CMK (cell line): ENCODE measurements around the gene REC8.

Source experiments
- DNase-seq: peaks from one replicate; pipeline ENCODE4 v3.0.0-alpha.2; 2010; ENCODE audit warnings: low read depth

REC8 gene, protein sequence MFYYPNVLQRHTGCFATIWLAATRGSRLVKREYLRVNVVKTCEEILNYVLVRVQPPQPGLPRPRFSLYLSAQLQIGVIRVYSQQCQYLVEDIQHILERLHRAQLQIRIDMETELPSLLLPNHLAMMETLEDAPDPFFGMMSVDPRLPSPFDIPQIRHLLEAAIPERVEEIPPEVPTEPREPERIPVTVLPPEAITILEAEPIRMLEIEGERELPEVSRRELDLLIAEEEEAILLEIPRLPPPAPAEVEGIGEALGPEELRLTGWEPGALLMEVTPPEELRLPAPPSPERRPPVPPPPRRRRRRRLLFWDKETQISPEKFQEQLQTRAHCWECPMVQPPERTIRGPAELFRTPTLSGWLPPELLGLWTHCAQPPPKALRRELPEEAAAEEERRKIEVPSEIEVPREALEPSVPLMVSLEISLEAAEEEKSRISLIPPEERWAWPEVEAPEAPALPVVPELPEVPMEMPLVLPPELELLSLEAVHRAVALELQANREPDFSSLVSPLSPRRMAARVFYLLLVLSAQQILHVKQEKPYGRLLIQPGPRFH

DNA sequence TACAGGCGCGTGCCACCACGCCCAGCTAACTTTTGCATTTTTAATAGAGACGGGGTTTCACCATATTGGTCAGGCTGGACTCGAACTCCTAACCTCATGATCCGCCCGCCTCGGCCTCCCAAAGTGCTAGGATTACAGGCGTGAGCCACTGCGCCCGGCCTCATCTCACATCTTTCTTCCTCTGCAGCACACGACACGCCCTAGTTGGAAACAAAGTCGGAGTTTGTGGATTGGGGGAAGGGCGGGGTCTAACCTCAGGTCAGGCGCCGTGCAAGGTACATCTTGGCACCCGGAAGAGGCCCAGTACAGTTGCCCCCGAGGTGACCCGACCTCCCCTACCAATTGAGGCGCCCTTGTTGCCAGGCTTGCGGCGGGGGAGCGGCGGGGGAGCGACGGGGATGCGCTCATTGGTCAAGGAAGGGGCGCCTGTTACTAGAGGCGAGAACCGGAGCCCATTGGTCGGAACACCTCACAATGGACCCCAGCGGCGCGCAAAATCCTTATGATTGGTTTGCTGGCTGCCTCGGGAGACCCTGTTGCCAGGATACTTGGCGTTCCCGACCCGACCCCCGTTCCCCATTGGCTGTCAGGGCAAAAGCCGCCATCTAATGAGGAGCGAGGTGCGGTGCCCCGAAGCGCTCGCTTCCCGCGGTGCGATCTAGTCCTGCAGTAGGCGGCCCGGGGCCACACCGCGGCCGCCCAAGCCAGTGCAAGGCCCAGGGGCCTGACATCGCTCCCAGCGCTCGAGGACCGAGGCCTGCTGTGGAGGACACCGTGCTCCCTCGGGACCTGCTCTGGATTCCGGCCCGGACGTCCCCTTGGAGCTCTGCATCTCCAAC lies at the start of gene REC8:
Gene REC8 (plus strand): TSS at position 659 of the 839 bp plus-strand sequence. CDS start 473 bp downstream, outside the sequence.
- DNase-seq, result no peak

DNA sequence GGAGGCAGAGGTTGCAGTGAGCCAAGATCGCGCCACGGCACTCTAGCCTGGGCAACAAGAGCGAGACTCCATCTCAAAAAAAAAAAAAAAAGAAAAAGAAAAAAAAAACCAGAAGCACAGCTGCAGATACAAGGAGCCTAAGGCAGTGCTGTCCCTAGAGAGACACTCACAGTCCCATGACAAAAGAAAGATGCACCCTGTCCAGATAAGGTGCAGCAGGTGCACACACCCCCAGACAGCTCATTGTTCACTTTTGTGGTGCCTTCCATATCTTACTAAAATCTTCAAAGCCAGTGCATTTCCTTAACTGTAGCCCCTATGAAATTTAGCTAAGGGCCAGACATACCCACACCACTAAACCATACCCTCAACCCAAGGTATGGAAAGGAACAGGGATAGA lies 49.5 kb upstream of the REC8 start:
- DNase-seq, result no peak

DNA sequence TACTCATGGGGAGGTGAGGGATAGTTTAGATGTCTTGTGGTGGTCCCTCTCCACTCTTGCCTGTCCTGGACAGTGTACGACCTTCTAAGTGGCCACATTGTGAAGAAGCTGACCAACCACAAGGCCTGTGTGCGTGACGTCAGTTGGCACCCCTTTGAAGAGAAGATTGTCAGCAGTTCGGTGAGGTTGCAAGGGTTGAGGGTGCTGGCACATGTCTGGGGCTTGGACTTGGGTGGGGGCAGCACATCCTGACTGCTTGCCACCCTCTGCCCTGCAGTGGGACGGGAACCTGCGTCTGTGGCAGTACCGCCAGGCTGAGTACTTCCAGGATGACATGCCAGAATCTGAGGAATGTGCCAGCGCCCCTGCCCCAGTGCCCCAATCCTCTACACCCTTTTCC lies 49.0 kb upstream of the REC8 start:
- no peak for DNase-seq

DNA sequence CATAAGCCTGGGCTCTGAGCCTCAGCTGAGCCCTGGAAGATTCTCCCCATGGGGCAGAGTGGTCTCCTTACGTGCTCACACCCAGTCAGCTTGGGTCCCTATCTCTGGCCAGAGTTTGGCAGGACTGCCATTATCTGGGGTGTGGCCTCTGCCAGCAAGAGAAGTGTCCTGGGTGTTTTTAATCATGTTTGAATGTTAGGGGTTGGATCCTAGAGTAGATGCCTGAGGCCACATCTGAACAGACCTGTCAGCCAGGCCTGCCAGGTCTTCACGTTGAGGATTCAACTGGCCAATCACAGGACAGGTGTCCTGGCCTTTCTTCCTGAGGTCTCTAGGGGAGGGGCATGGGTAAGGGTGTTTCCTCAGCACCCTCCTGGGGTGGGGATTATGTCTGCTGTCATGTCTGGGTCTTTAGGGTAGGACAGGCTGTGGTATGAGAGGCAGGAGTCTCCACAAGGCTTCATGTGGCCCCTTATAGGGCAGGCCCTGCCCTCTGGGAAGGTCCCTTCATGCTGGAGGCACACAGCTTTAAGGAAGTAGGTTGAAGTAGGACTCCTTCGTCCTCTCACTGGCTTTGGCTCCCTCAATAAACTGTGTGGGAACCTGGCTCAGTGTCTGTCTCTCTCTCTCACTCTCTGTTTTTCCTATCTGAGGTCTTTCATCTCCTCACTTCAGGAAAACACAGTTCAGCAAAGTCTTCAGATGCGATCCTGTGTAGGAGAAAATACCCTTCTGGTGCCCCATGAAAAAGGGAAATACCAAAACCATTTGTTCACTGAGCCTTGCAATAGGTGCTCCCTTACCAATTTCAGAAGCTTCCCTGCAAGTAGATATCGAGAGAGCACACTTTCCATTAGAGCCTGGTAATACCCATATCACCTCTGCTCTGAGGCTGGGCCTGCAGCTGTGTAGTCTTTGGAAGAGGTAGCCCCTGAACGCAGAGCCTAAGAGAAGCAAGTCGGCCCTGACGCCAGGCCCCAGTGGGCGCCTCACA lies 48.2 kb upstream of the REC8 start:
- DNase-seq, result no peak

DNA sequence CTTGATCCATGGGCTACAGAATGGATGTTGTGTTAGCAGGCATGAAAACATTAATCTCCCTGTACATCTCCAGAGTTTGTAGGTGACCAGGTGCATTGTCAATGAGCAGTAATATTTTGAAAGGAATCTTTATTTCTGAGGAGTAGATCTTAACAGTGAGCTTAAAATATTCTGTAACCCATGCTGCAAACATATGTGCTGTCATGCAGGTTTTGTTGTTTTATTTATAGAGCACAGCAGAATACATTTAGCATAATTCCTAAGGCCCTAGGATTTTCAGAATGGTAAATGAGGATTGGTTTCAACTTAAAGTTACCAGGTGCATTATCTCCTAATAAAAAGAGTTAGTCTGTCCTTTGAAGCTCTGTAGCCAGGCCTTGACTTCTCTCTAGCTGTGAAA lies 44.9 kb upstream of the REC8 start:
- DNase-seq, result no peak

DNA sequence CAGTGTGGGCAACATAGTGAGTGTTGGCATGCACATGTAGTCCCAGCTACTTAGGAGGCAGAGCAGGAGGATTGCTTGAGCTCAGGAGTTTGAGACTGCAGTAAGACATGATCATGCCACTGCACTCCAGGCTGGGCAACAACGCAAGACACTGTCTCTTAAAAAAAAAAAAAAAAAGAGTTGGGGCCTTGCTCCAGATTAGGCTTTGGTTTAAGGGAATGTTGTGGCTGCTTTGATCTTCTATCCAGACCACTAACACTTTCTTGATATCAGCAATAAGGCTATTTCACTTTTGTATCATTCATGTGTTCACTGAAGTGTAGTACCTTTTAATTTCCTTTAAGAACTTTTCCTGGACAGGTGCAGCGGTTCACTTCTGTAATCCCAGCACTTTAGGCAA lies 44.2 kb upstream of the REC8 start:
- DNase-seq, result no peak

DNA sequence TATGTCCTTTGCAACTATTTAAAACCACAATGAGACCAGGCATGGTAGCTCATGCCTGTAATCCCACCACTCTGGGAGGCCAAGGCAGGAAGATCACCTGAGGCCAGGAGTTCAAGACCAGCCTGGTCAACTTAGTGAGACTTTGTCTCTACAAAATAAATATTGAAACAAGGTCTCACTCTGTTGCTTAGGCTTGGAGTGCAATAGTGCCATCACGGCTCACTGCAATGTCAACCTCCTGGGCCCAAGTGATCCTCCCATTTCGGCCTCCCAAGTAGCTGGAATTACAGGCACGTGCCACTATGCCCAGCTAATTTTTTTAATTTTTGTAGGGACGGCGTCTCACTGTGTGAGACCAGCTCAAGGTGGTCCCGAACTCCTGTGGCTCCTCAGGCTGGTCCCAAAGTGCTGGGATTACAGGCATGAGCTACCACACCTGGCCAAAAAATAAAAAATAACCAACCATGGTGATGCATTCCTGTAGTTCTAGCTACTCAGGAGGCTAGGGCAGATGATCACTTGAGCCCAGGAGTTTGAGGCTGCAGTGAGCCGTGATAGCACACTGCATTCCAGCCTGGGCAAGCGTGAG lies 42.4 kb upstream of the REC8 start:
- DNase-seq, result no peak

DNA sequence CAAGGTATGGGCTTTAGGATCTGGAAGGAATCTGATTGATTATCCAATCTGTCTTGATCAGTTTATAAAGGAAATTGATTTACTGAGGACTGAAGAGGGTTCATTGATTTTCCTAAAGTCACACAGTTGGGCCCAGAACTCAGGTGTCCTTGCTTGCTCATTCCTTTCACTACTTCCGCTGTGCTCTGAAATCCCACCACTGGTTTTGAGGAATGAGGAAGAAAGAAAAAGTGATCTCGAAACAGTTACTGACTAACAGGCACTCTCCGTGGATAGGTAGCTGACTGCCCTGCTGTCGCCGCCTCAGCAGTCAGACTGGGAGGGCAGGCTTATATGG lies 41.5 kb upstream of the REC8 start, which contains the start of gene FITM1:
Gene FITM1 (plus strand): TSS at position 280 of the 337 bp plus-strand sequence. CDS start 905 bp downstream, outside the sequence.
- DNase-seq, result no peak

DNA sequence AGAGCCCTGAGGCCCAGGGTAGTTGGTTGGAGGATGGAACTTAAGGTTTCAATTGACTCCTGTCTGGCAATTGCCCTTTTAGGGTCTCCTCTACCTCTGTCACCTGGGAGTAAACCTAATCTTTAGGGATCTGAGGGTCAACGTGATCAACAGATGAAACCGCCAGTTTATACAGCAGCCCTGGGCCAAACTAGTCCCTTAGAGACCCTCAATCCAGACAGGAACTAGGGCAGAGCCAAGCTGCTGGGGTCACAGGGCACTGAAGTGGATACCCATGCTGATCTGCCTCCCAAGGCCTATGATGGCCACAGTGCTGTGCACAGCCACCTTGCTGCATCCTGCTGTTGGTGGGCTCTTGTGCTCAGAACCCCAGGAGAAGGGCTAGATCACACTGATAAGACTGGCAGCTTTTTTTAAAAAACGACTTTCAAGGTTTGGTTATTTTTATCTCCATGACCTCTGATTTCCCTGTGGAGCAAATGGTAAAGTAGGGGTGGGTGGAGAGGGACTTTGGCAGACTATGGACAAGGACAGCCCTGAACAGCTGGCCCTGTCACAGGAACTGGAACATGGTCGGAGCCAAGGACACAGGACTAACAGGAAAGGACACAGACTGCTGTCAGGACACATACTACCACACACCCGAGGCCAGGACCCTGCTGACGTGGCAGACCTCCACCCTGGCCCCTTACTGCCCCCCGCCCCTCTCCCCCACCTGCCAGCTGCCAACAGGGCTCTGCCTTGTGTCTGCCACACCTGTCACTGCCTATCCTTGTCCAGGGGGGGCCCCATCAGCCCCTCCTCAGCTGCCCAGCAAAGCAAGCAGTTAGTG lies 40.9 kb upstream of the REC8 start:
- DNase-seq, result no peak

DNA sequence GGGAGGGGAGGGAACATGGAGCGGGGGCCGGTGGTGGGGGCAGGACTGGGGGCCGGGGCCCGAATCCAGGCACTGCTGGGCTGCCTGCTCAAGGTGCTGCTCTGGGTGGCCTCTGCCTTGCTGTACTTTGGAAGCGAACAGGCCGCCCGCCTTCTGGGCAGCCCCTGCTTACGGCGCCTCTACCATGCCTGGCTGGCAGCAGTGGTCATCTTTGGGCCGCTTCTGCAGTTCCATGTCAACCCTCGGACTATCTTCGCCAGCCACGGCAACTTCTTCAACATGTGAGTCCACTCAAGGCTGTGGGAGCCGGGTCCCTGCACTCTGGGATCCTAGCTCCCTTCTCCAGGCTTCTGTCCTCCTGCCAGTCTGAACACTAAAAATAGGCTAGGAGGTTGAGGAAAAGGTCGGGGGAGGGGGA lies 40.3 kb upstream of the REC8 start:
- no peak for DNase-seq

DNA sequence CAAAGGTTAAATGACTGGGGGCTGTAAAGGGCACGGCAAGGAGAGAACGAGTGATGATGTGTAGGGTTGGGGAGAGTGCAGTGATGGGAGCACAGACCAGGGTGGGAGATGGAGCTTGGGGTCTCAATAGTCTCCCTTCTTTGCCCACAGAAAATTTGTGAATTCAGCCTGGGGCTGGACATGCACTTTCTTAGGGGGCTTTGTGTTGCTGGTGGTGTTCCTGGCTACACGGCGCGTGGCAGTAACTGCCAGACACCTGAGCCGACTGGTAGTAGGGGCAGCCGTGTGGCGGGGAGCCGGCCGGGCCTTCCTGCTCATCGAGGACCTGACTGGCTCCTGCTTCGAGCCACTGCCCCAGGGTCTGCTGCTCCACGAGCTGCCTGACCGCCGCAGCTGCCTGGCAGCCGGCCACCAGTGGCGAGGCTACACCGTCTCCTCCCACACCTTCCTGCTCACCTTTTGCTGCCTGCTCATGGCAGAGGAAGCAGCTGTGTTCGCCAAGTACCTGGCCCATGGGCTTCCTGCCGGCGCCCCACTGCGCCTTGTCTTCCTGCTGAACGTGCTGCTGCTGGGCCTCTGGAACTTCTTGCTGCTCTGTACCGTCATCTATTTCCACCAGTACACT lies 39.7 kb upstream of the REC8 start:
- no peak for DNase-seq

DNA sequence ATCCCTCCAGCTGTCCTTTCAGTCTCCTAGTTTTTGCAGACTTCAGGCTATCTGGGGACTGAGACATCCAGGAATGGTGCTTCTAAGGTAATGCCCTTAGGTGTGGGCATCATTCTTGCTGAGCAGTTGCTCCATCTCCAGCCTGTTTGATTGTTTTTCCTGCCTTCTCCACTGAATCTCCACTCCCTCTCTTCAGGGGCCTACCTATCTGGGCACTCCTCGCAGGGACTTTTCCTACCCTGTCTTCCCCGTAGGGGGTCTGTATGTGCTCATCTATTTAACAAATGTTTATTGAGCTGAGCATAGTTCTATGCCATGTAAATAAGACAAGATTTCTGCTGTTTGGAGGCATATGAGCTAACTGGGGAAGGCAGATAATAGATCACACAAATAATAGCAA lies 38.9 kb upstream of the REC8 start:
- no peak for DNase-seq

DNA sequence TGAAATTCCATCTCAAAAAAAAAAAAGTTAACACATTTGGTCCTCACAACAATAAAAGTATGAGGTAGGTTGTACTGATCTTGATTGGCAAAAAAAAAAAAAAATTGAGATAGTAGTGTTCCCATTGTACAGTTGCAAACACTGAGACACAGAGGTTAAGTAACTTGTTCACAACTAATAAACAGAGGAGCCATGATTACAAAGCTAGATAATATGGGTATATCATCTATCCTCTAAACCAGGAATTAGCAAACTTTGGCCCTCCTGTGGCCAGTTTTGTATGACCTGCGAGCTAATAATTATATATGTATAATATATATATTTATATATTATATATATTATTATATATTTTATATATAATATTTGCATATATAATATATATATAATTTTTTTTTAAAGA lies 38.1 kb upstream of the REC8 start:
- no peak for DNase-seq

DNA sequence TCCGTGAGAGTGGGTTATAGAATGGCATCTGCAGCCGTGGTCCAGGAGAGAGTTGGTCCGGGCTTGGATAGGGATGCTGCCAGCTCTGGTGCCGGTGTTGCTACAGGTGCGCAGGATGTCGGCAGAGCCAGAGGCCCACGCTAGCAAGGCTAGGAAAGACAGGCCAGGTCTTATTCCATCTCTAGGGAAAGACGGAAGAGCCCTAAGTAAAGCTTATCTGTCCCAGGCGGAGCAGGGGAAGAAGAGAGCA lies 36.4 kb upstream of the REC8 start:
- DNase-seq, result no peak

DNA sequence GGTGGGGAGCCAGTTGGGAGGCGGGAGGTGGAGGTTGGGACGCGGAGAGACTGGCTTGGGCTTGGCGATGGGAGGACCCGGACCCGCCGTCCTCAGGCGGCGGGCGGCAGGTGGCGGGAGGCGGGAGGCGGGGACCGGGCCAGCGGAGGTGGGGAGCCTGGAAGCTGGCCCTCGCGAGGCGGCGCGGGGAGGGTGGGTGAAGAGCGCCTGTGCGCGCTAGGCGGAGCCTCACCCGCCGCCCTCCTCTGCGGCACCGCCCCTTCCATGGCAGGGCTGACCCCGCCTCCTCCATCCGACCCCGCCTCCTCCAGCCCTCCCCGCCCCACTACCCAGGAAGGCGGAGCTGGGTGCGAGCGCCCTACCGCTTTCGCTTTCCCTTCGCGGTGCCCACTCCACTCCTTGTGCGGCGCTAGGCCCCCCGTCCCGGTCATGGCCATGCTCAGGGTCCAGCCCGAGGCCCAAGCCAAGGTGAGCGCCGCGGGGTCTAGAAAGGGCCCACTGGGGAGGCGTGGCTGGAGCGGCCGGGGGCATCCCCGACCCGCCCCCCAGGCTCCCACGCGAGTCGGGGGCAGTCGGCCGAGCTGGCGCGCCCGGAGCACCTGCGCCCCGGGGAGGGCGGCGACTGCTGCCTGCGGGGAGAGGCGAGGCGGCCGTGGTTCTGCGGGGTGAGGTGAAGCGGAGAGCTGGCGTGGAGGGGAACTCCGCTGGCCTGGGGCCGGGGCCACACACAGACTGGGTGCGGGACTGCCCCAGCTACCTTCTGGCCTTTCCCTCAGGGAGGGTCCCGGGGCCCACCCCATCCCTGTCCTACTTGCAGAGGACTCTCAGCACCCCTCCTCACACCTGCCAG lies 35.8 kb upstream of the REC8 start, which contains the start of gene PSME1:
Gene PSME1 (plus strand): TSS at position 361 of the 850 bp plus-strand sequence. CDS start 69 bp downstream, at position 430.
- peak; percentile 71 for DNase-seq

DNA sequence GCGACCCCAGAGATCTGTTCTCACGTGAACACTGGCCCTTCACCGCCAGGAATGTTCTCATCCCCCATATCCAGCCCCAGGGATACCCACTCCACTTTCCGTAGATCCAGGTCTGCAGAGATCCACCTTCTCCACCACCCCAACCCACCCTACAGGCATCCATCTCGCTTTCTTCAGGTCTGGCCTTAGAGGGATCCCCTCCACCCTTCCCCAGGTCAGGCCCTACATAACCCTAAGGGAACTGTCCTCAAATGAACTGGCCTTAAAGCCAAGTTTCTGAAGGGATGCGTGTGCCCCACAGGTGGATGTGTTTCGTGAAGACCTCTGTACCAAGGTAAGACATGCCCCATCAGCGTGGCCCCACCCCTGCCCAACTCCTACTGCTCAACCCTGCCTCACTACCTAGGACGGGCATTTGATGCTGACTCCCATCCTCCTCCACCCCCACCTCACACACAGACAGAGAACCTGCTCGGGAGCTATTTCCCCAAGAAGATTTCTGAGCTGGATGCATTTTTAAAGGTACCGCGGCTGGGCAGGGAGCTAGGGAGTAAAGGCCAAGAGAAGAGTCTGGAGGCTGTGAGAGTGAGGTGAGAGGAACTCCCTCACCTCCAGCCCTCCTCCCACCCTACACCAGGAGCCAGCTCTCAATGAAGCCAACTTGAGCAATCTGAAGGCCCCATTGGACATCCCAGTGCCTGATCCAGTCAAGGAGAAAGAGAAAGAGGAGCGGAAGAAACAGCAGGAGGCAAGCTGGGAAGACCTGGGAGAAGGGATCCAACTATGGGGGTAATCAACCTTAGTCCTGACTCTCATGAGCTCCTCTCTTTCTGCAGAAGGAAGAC lies 35.0 kb upstream of the REC8 start:
- no peak for DNase-seq

DNA sequence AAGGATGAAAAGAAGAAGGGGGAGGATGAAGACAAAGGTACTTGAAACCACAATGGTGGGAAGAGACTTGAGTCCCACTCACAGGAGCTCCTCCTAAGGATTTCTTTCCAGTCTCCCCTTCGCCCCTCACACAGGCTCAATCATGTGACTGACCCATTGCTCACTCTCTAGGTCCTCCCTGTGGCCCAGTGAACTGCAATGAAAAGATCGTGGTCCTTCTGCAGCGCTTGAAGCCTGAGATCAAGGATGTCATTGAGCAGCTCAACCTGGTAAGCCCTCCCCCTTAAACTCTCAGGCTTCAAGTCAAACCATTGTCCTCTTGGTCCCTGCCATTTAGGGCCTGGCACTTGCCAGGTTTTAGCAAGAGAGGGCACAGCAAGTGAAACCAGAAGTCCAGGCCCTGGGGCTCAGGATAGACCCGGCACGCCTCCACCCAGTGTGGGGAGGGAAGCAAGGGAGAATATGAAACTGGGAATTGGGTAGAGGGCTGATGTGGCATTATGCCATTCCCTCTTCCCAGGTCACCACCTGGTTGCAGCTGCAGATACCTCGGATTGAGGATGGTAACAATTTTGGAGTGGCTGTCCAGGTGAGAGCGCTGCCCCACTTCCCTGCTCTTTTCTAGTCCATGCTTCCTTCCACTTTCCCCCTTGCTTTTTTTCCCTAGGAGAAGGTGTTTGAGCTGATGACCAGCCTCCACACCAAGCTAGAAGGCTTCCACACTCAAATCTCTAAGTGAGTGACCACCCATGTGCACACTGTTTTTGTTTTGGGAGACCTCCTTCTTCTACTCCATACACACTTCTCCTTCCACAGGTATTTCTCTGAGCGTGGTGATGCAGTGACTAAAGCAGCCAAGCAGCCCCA lies 34.1 kb upstream of the REC8 start:
- no peak for DNase-seq
